Ascending aorta (tissue), 2 donors: ENCODE results near the gene ERN1. TPM values are rescaled to one million over a fixed set of nuclear protein-coding genes. Genes with fewer than 3 reads are reported as not detected.

ENCODE experiments used
- DNase-seq, 2 donors: peaks; one replicate each; pipeline ENCODE4 v3.0.0-alpha.2; 2019; ENCODE audit warnings: low spot score in 2 of 2
- H3K27ac ChIP-seq, 2 donors: fragments of 200-600 bp; sonication (generic); one replicate each; pipeline ENCODE4 v1.5.1; 2016 to 2017; ENCODE audit warnings: mild to moderate bottlenecking in 1 of 2
- H3K27me3 ChIP-seq: fragments of 200-600 bp; sonication (generic); one replicate; pipeline ENCODE4 v1.5.1; 2017
- H3K36me3 ChIP-seq, 2 donors: fragments of 200-600 bp; sonication (generic); one replicate each; pipeline ENCODE4 v1.5.1; 2016
- H3K4me1 ChIP-seq, 2 donors: fragments of 200-600 bp; sonication (generic); one replicate each; pipeline ENCODE4 v1.5.1; 2016 to 2017; ENCODE audit warnings: mild to moderate bottlenecking in 1 of 2
- H3K4me3 ChIP-seq, 2 donors: fragments of 200-600 bp; sonication (generic); one replicate each; pipeline ENCODE4 v1.5.1; 2016 to 2017; ENCODE audit warnings: mild to moderate bottlenecking in 1 of 2
- H3K9me3 ChIP-seq, 2 donors: fragments of 200-600 bp; sonication (generic); one replicate each; pipeline ENCODE4 v1.5.1; 2016
- intact Hi-C: fragments of 100-400 bp; cut with DNase I; formaldehyde crosslinking; loops from one replicate; pipeline ENCODE4 v1.15.1; 2023
- total RNA-seq: library from RNA; depleted of rRNA; stranded (reverse); fragments of >200 nt; gene quantifications from one replicate; pipeline ENCODE4 v1.1.0, GENCODE V29; 2016
- TF ChIP-seq, protein P1 (sequence below), 3 experiments: fragments of 200-600 bp in 2 of 3; fragments of 450-650 bp in 1 of 3; sonication (generic) in 2 of 3; IDR thresholded peaks; one replicate each; pipeline ENCODE4 v1.5.1; 2016 to 2019; ENCODE audit warnings: antibody characterized with exemption in 3 of 3, mild to moderate bottlenecking in 1 of 3, moderate library complexity in 1 of 3

Gene ERN1
- total RNA-seq, 1 donor from 2014 or later, result 26.5 TPM

GRCh38 chr17:64166876-64167275, 36.9 kb upstream of the ERN1 start:
- DNase-seq, result no peak
- intact Hi-C loops, result no loop called here
- TF ChIP-seq, protein P1, sequence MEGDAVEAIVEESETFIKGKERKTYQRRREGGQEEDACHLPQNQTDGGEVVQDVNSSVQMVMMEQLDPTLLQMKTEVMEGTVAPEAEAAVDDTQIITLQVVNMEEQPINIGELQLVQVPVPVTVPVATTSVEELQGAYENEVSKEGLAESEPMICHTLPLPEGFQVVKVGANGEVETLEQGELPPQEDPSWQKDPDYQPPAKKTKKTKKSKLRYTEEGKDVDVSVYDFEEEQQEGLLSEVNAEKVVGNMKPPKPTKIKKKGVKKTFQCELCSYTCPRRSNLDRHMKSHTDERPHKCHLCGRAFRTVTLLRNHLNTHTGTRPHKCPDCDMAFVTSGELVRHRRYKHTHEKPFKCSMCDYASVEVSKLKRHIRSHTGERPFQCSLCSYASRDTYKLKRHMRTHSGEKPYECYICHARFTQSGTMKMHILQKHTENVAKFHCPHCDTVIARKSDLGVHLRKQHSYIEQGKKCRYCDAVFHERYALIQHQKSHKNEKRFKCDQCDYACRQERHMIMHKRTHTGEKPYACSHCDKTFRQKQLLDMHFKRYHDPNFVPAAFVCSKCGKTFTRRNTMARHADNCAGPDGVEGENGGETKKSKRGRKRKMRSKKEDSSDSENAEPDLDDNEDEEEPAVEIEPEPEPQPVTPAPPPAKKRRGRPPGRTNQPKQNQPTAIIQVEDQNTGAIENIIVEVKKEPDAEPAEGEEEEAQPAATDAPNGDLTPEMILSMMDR (IDR thresholded peaks at IDR 0.05), result no peak
- H3K4me3 ChIP-seq, result no peak overlapping the region
- no peaks in the 10 kb centered on the region for H3K9me3 ChIP-seq
- H3K27ac ChIP-seq, result no peak overlapping the region
- no peaks in the 10 kb centered on the region for H3K4me1 ChIP-seq
- H3K27me3 ChIP-seq, result no peaks in the 10 kb centered on the region
- peaks cover 7 to 9% of the 10 kb centered on the region in 2 donors for H3K36me3 ChIP-seq

- no peaks in the 10 kb centered on the region for H3K4me1 ChIP-seq
- TF ChIP-seq, protein P1 (IDR thresholded peaks at IDR 0.05), result no peak
- H3K27ac ChIP-seq, result no peak overlapping the region
- no peaks in the 10 kb centered on the region for H3K27me3 ChIP-seq
- intact Hi-C loops, result no loop called here
- no peak for DNase-seq
- H3K36me3 ChIP-seq, result peaks cover 2 to 4% of the 10 kb centered on the region in 2 donors
- no peaks in the 10 kb centered on the region for H3K9me3 ChIP-seq
- no peak overlapping the region for H3K4me3 ChIP-seq
These were observed 35.4 kb upstream of the ERN1 start for GRCh38 chr17:64165347-64165746.

- Histone ChIP-seq H3K4me1 (no peaks in the 10 kb centered on the region), H3K27ac (no peak overlapping the region), H3K4me3 (no peak overlapping the region), H3K27me3 (no peaks in the 10 kb centered on the region), H3K9me3 (no peaks in the 10 kb centered on the region), H3K36me3 (peaks cover 0 to 2% of the 10 kb centered on the region in 2 donors)
- TF ChIP-seq, protein P1 (IDR thresholded peaks at IDR 0.05), result no peak
- intact Hi-C loops, result no loop called here
- DNase-seq, result no peak
These were observed 34.8 kb upstream of the ERN1 start for GRCh38 chr17:64164596-64165285.

DNA sequence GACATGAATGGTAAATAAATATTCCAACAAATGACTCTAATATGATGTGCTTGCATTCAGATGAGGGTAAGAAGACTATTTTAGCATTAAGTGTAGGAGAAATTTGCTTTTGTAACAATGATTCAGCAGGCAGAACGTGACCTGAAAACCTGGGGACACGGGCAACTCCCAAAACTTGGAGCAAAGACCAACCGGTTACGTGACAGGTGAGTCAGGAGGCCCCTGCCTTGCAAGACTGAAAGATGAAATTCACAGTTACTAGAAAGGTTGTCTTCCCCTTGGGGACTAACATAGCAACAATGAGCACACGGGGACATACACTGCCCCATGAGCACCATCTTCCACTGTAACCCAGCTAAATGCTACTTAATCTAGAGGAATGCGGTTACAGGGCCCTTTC, 33.5 kb upstream of the ERN1 start:
- TF ChIP-seq, protein P1 (IDR thresholded peaks at IDR 0.05), result no peak
- intact Hi-C loops, result no loop called here
- Histone ChIP-seq H3K9me3 (no peaks in the 10 kb centered on the region), H3K27me3 (no peaks in the 10 kb centered on the region), H3K4me1 (no peaks in the 10 kb centered on the region), H3K4me3 (no peak overlapping the region), H3K36me3 (peaks cover 0 to 2% of the 10 kb centered on the region in 2 donors), H3K27ac (no peak overlapping the region)
- DNase-seq, result no peak

GRCh38 chr17:64162554-64162953, 32.6 kb upstream of the ERN1 start:
- peaks cover 0 to 2% of the 10 kb centered on the region in 2 donors for H3K36me3 ChIP-seq
- intact Hi-C loops, result no loop called here
- TF ChIP-seq, protein P1 (IDR thresholded peaks at IDR 0.05), result no peak
- DNase-seq, result no peak
- no peaks in the 10 kb centered on the region for H3K27me3 ChIP-seq
- no peaks in the 10 kb centered on the region for H3K4me1 ChIP-seq
- no peak overlapping the region for H3K4me3 ChIP-seq
- no peak overlapping the region for H3K27ac ChIP-seq
- no peaks in the 10 kb centered on the region for H3K9me3 ChIP-seq
